ENCODE measurements around the gene BMP2.

BMP2 gene

DNA sequence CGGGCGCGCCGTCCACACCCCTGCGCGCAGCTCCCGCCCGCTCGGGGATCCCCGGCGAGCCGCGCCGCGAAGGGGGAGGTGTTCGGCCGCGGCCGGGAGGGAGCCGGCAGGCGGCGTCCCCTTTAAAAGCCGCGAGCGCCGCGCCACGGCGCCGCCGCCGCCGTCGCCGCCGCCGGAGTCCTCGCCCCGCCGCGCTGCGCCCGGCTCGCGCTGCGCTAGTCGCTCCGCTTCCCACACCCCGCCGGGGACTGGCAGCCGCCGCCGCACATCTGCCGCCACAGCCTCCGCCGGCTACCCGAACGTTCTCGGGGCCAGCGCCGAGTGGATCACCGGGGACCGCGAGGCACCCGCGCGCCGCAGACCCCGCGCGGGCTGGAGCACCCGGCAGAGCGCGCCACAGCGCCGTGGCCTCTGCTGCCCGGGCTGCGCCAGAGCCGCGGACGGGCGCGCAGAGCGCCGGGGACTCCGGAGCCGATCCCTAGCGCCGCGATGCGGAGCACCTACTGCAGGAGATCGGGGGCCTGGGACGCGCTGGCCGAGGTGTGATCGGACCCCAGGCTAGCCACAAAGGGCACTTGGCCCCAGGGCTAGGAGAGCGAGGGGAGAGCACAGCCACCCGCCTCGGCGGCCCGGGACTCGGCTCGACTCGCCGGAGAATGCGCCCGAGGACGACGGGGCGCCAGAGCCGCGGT lies at the start of gene BMP2:
Gene BMP2 (plus strand): TSS at position 151 of the 692 bp plus-strand sequence. CDS start 2,441 bp downstream, outside the sequence.
- no peak for DNase-seq

GRCh38 chr20:6718662-6719368 lies 48.7 kb upstream of the BMP2 start:
- no peak for DNase-seq

DNA sequence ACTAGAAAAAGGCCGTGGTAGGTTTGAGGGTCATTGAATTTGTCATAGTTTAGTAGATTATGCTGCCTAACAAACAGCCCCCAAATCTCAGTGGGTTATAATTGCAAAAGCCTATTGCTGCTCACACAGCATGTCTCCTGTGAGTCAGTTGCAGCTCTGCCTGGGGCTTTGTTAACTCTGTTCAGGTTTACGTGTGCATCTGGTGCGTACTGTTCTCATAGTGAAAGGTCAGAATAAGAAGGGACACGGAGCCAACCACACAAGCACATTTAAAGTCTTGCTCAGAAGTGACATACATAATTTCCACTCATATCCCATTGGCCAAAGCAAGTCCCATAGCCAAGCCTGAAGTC lies 48.1 kb upstream of the BMP2 start:
- DNase-seq = no peak

DNA sequence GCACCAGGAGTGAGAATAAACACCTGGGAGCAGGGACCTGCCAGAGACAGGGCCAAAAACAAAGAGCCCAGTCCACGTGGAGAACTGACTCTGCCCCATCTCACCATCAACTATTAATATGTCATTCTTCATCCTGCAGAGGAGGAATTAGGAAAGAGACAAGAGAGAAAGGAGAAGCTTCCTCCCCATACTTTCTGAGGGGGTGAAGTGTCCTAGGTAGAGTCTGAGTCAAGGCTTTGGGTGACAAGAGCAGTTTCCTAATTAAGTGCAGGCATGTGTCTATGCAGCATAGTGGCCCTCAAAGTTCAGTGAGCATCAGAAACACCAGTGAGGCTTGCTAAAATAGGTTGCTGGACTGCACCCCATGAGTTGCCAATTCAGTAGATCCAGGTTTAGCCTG lies 40.7 kb upstream of the BMP2 start:
- no peak for DNase-seq

- DNase-seq = no peak
Observed at GRCh38 chr20:6730672-6731328, 36.7 kb upstream of the BMP2 start.

- no peak for DNase-seq
Observed at GRCh38 chr20:6732001-6732447, 35.5 kb upstream of the BMP2 start.

- DNase-seq = no peak
Observed at GRCh38 chr20:6732851-6733250, 34.6 kb upstream of the BMP2 start.

DNA sequence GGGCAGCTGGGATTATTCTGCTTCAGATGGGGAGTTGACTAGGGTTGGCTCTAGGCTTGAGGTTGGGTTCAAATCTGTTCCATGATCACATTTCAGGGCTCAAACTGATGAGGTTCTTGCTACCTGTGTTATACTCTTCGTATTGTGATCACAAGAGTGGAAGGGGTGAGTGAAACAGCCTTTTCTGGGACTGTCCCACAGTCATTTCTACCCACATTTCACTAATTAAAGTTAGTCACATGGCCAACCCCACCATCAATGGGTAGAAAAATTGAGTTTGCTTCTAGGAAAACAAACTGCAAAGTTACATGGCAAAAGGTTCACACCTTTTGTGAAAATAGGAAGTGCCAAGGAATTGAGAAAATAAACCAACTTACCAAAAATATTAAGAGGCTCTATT lies 33.5 kb upstream of the BMP2 start:
- DNase-seq = no peak

DNA sequence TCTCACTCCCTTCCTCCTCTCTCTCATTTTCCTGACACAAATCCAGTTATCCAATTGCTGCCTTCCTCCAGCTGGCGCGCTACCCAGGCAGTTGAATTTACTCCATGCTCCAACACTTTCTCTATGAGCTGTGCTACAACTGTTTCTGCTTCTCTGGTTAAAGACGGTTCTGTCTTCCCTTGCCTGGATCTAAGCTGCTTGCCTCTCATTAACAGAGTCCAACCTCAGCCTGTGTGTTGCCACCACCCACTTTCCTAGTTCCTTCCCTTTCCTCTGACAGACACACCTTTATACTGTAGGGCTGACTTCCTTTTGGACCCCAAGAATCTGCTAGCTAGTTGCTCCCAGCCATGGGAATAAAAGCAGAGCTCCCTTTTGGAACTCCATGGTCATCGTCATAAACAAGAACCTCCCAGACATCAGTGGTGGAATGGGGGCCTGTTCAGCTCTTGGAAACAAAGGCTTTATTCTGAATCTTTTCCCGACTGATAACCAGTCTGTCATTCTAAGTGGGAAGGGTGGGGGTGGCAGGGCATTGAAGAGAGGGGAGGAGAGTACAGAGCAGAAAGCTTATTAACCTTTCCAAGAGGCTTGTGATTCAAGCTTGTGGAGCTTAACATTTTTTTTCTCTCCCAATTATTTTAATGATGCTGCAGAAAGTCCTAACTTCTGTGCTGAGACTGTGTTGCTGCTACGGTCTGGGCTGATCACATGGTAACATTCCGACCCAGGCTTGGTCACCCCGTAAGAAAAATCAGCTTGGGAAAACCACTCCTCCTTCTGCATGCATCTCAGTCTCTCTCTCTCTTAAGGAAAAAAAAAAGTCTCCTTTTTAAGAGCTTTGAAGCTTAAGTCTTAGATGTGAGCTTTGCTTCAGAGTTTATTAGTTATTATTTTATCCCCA lies 31.3 kb upstream of the BMP2 start:
- DNase-seq = no peak

GRCh38 chr20:6739406-6739805 lies 28.1 kb upstream of the BMP2 start:
- no peak for DNase-seq

- DNase-seq = no peak
Observed at GRCh38 chr20:6740096-6740495, 27.4 kb upstream of the BMP2 start.

DNA sequence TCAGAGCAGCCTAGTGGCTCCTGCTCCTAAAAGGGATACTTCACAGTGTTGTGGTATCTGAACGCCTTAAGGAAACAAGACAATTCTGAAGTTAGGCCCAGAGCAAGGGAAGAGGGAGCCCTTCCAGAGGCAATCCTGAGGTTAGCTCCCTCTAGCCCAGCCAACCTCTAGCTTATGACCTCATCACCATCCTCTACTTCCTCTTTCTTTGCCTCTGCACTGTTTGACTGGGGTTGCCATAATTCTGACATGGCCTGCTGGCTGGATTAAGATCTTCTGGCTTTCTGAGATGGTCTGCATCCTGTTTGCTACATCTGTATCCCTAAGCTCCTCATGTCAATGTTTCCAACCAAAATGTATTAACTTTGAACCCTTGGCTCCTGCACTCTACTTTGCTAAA lies 23.3 kb upstream of the BMP2 start:
- no peak for DNase-seq

DNA sequence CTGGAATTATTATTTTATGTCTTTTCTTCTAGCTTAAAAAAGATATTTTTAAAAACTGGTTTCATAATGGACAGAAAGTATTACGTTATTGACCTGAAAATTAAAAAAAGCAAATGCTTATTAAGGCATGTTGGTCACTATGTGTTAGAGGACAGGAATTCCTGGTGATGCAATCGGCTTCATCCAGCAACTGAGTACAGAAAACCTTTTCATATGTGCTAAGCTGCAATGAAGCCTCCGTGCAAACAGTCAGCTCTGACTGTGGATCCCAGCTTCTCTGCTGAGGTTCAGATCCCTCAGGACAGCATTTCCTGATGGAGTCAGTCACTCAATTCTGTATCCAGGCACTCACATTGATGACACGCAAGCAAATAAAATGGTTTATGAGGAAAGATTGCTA lies 22.7 kb upstream of the BMP2 start:
- no peak for DNase-seq

DNA sequence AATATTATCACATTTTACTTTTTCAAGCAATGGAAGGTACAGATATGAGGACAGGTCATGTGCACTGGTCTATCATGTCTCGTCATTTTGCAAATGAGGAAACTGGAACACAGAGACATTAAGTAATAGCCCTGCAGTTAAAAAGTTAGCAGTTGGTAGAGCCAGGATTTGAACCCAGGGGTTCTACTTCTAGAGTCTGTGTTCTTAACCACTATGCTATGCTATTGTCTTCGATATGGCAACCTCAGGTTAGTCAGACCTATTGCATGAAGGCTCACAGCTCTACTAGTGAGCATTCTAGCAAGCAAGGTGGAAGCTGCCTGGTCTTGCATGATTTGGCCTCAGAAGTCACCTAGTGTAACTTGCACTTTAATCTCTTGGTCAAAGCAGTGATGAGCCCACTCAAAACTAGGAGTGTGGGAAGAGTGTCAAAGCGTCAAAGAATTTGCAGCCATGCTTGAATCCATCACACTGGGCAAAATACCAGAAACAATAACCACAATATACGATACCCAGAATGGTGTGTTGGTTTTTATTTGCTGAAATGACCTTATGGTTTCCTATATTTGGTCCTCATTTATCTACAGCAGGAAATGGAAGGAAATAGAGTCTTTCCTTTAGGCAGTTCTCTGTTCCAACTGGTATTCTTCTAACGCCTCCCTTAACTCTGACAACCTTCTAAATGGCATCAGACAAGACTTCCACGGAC lies 20.4 kb upstream of the BMP2 start:
- no peak for DNase-seq

DNA sequence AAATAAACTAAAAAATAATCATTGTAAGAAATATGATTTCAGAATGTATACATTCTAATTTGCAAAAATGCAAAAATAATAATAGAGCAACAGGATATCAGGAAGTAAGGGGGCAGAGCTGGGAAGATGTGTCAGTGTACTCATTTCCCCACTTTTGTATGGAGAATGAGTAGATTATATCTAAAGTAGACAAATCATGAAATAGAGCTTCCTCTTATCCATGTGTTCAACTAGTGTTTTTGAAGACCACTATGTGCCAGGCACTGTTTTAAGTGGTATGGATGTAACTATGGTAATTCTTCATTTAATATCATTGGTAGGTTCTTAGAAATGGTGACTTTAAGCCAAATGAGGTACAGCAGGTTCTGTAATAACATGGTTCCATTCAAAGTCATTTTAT lies 17.0 kb upstream of the BMP2 start:
- no peak for DNase-seq

GRCh38 chr20:6756693-6757595 lies 10.5 kb upstream of the BMP2 start:
- DNase-seq = no peak

- no peak for DNase-seq
Observed at GRCh38 chr20:6764619-6765018, 2.9 kb upstream of the BMP2 start.

DNA sequence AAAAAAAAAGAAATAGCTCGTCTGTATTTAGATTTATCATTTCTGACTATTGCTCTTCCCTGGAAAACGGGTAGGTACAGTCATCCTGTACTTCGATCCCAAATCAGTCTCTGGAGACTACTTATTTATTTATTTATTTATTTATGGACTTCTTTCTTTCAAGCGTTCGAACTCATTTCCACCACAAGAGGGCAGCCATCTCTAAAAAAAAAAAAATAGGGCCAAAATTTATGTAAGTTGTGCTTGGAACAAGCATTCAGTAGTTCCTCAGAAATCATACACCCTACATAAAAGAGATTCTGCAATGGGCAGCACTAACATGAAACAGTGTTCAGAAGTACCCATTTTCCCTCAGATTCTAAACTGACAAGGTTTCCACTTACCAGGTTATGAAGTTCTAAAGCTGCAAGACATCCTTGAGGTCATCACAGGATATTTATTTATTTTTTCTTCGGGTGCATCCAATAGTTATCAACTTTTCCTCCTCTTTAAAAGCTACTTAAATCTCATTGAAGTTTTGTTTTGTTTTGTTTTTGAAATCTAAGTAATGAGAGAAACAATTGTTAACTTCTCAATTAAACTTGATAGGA lies 1.9 kb upstream of the BMP2 start:
- DNase-seq = no peak

GRCh38 chr20:6766433-6766832 lies 1.1 kb upstream of the BMP2 start:
- DNase-seq = no peak

- DNase-seq = no peak
Observed at GRCh38 chr20:6767126-6767535, 355 bp upstream of the BMP2 start.

Measured in stimulated activated naive CD4-positive, alpha-beta T cell treated with Interleukin-2 at 50 U/mL for 16 hours (primary cell).